Loucy (cell line): Measurements from ENCODE around the gene RTRAF.

Experiments used
- H2AFZ ChIP-seq: fragments of 200-600 bp; sonication (generic); 2 replicates; pipeline ENCODE4 v1.6.0; 2016; ENCODE audit warnings: antibody characterized with exemption, mild to moderate bottlenecking, low read length, moderate library complexity
- H3F3A ChIP-seq: fragments of 200-600 bp; 2 replicates; pipeline ENCODE4 v1.6.0; 2016; ENCODE audit warnings: antibody characterized with exemption, low read depth, mild to moderate bottlenecking
- H3K27me3 ChIP-seq: fragments of 200-600 bp; sonication (generic); 2 replicates; pipeline ENCODE4 v1.6.1; 2014; ENCODE audit warnings: low read length, mild to moderate bottlenecking; ENCODE audit not compliant: insufficient read depth, poor library complexity, severe bottlenecking
- H3K36me3 ChIP-seq: fragments of 200-600 bp; sonication (generic); 2 replicates; pipeline ENCODE4 v1.6.1; 2016; ENCODE audit warnings: low read length; ENCODE audit not compliant: insufficient read depth
- H3K4me1 ChIP-seq: fragments of 200-600 bp; sonication (generic); 2 replicates; pipeline ENCODE4 v1.5.1; 2014; ENCODE audit warnings: low read length, mild to moderate bottlenecking; ENCODE audit not compliant: insufficient read depth, poor library complexity, severe bottlenecking
- H3K4me2 ChIP-seq: fragments of 200-600 bp; sonication (generic); 2 replicates; pipeline ENCODE4 v1.6.0; 2014; ENCODE audit warnings: antibody characterized with exemption, low read length, low read depth, mild to moderate bottlenecking; ENCODE audit not compliant: poor library complexity, severe bottlenecking
- H3K4me3 ChIP-seq: fragments of 200-600 bp; sonication (generic); 2 replicates; pipeline ENCODE4 v1.5.1; 2014; ENCODE audit warnings: low read length, mild to moderate bottlenecking, mixed read lengths; ENCODE audit not compliant: poor library complexity, severe bottlenecking
- H3K79me2 ChIP-seq: fragments of 200-600 bp; sonication (generic); 2 replicates; pipeline ENCODE4 v1.6.1; 2014; ENCODE audit warnings: low read length; ENCODE audit not compliant: insufficient read depth
- H3K9ac ChIP-seq: fragments of 200-600 bp; sonication (generic); 2 replicates; pipeline ENCODE4 v1.6.0; 2014; ENCODE audit warnings: mild to moderate bottlenecking, low read depth, low read length, moderate library complexity; ENCODE audit not compliant: poor library complexity, severe bottlenecking
- H3K9me2 ChIP-seq: fragments of 200-600 bp; sonication (generic); replicated peaks from 2 replicates; pipeline ENCODE4 v1.6.1; 2016; ENCODE audit warnings: low read depth, low read length, mixed read lengths
- H3K9me3 ChIP-seq: fragments of 200-600 bp; sonication (generic); 2 replicates; pipeline ENCODE4 v1.6.1; 2014; ENCODE audit warnings: mild to moderate bottlenecking, antibody characterized with exemption, low read length, low read depth; ENCODE audit not compliant: insufficient read depth
- H4K20me1 ChIP-seq: fragments of 200-600 bp; sonication (generic); 2 replicates; pipeline ENCODE4 v1.6.0; 2014; ENCODE audit warnings: antibody characterized with exemption, low read length, mild to moderate bottlenecking; ENCODE audit not compliant: insufficient read depth, poor library complexity, severe bottlenecking
- EZH2phosphoT487 ChIP-seq: fragments of 200-600 bp; IDR thresholded peaks from 2 replicates; pipeline ENCODE4 v1.6.1; 2018; ENCODE audit warnings: antibody characterized with exemption, mild to moderate bottlenecking, moderate library complexity, borderline replicate concordance
- TF ChIP-seq, protein P1 (sequence below): fragments of 200-600 bp; sonication (generic); conservative IDR thresholded peaks from 2 replicates; pipeline ENCODE4 v1.5.1; 2014; ENCODE audit warnings: mild to moderate bottlenecking, antibody characterized with exemption, low read length

Gene RTRAF

DNA sequence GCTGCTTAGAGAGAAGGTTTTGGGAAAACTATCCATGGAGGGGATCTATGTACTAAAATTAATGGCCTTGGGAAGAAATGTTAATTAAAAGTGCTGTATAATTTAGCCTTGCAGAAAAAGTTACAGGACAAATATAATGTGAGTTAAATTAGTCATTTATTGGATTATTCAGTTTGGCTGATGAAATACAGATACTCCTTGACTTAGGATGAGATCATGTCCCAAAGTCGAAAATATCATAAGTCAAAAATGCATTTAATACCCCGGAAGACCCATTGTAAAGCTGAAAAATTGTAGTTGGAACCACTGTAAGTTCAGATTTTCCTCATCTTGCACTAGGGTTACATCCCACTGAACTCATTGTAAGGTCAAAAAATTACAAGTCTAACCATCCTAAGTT lies 9.7 kb downstream of the RTRAF start:
- Histone ChIP-seq H3K4me1 (peaks cover 20% of the 10 kb centered on the region), H3K4me3 (no peak overlapping the region), H3K36me3 (peaks cover 94% of the 10 kb centered on the region), H4K20me1 (peaks cover 41% of the 10 kb centered on the region), H2AFZ (no peak overlapping the region), H3F3A (0 out of 2 replicates have a peak, but pooled peaks cover 6% of the 10 kb centered on the region), H3K27me3 (no peaks in the 10 kb centered on the region), H3K9ac (no peak overlapping the region), H3K79me2 (peaks cover 50% of the 10 kb centered on the region), H3K9me2 (no peaks in the 10 kb centered on the region), H3K9me3 (no peaks in the 10 kb centered on the region), H3K4me2 (no peak overlapping the region)
- TF ChIP-seq, protein P1, sequence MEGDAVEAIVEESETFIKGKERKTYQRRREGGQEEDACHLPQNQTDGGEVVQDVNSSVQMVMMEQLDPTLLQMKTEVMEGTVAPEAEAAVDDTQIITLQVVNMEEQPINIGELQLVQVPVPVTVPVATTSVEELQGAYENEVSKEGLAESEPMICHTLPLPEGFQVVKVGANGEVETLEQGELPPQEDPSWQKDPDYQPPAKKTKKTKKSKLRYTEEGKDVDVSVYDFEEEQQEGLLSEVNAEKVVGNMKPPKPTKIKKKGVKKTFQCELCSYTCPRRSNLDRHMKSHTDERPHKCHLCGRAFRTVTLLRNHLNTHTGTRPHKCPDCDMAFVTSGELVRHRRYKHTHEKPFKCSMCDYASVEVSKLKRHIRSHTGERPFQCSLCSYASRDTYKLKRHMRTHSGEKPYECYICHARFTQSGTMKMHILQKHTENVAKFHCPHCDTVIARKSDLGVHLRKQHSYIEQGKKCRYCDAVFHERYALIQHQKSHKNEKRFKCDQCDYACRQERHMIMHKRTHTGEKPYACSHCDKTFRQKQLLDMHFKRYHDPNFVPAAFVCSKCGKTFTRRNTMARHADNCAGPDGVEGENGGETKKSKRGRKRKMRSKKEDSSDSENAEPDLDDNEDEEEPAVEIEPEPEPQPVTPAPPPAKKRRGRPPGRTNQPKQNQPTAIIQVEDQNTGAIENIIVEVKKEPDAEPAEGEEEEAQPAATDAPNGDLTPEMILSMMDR = no peak
- no peak for TF ChIP-seq EZH2phosphoT487

DNA sequence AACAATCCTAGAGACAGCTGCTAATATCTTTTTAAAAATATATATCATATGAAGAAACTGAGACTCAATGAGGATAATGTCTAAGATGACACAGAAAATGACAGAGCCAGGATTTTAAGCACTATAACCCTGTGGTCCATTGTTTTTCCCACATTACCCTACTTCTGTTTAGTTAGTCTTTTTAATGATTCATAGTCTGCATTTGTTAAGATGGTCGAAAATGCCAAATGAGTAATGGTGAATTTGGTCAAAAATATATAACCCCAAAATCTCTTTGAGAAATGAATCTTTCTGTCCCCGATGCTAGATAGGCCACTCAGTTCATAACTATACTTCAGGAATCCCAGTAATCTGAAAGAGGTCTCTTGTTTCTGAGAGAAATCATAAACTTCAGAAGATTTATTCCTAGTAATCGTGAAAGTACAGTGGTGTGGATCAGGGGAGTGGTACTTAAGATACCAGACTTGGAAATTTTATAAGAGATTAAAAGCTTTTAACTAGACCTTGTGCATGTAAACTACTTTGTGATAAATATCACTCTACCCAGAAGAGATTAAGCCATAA lies 10.8 kb downstream of the RTRAF start:
- Histone ChIP-seq H3K4me3 (no peak overlapping the region), H3K9me3 (no peaks in the 10 kb centered on the region), H3K27me3 (no peaks in the 10 kb centered on the region), H4K20me1 (peaks cover 36% of the 10 kb centered on the region), H3K4me1 (peaks cover 14% of the 10 kb centered on the region), H3F3A (0 out of 2 replicates have a peak, but pooled peaks cover 5% of the 10 kb centered on the region), H3K36me3 (peaks cover 95% of the 10 kb centered on the region), H3K9ac (no peak overlapping the region), H2AFZ (no peak overlapping the region), H3K79me2 (peaks cover 39% of the 10 kb centered on the region), H3K9me2 (no peaks in the 10 kb centered on the region), H3K4me2 (no peak overlapping the region)
- TF ChIP-seq, protein P1 = no peak
- TF ChIP-seq EZH2phosphoT487 = no peak

DNA sequence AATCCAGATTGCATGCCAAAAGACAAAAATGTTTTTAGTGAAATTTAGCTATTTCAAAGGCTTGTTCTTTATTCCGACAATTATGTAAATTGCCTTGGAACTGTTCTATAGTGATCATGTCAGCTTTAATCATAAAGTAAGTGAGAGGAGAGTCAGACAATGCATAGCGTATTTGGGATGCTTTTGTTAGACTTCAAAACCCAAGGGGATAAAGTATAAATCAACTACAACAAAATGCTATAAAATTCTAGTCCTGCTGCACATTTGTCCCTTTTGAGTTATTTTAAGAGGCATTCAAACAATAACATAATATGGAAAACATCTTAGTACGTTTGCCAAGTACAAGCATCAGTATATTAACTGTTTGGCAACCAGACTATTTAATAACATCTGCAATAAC lies 11.3 kb downstream of the RTRAF start:
- Histone ChIP-seq H3K36me3 (peaks cover 95% of the 10 kb centered on the region), H3F3A (0 out of 2 replicates have a peak, but pooled peaks cover 2% of the 10 kb centered on the region), H3K27me3 (no peaks in the 10 kb centered on the region), H3K4me1 (peaks cover 9% of the 10 kb centered on the region), H2AFZ (no peak overlapping the region), H3K4me2 (no peak overlapping the region), H3K4me3 (no peak overlapping the region), H3K9me3 (no peaks in the 10 kb centered on the region), H3K79me2 (peaks cover 35% of the 10 kb centered on the region), H4K20me1 (peaks cover 32% of the 10 kb centered on the region), H3K9me2 (no peaks in the 10 kb centered on the region), H3K9ac (no peak overlapping the region)
- TF ChIP-seq EZH2phosphoT487 = no peak
- TF ChIP-seq, protein P1 = no peak
